Ureter (tissue), 1 donor: ENCODE data around the gene DPP9. TPM values are rescaled to one million over a fixed set of nuclear protein-coding genes. Genes with fewer than 3 reads are reported as not detected.

Experiments used
- DNase-seq: peaks from one replicate; pipeline ENCODE4 v3.0.0-alpha.2; 2020; ENCODE audit warnings: low spot score
- total RNA-seq: library from RNA; stranded (reverse); gene quantifications from one replicate; pipeline ENCODE4 v1.2.4, GENCODE V29; 2023
- donor health status: DM: yes; HTN: yes; CAD: no.

DPP9 gene
- total RNA-seq, 1 donor from 2014 or later: 94.8 TPM

- DNase-seq: no peak
Measured at GRCh38 chr19:4709440-4710280, 14.0 kb downstream of the DPP9 start.

- no peak for DNase-seq
Measured at GRCh38 chr19:4707956-4708650, 15.5 kb downstream of the DPP9 start.

GRCh38 chr19:4707322-4707721, 16.3 kb downstream of the DPP9 start:
- no peak for DNase-seq

- DNase-seq: no peak
Measured at GRCh38 chr19:4705413-4706131, 18.1 kb downstream of the DPP9 start.

- DNase-seq: no peak
Measured at GRCh38 chr19:4704317-4704673, 19.3 kb downstream of the DPP9 start.

- no peak for DNase-seq
Measured at GRCh38 chr19:4703671-4704316, 19.8 kb downstream of the DPP9 start.

GRCh38 chr19:4702764-4703163, 20.9 kb downstream of the DPP9 start:
- DNase-seq: no peak

GRCh38 chr19:4701557-4701956, 22.1 kb downstream of the DPP9 start:
- no peak for DNase-seq

GRCh38 chr19:4700693-4700970, 23.0 kb downstream of the DPP9 start:
- no peak for DNase-seq

GRCh38 chr19:4699826-4700692, 23.6 kb downstream of the DPP9 start:
- no peak for DNase-seq

GRCh38 chr19:4697304-4697703, 26.3 kb downstream of the DPP9 start:
- DNase-seq: no peak

GRCh38 chr19:4695224-4695731, 28.4 kb downstream of the DPP9 start:
- no peak for DNase-seq

GRCh38 chr19:4694211-4694987, 29.2 kb downstream of the DPP9 start:
- DNase-seq: no peak

- no peak for DNase-seq
Measured at GRCh38 chr19:4693471-4694121, 30.0 kb downstream of the DPP9 start.

GRCh38 chr19:4693078-4693350, 30.6 kb downstream of the DPP9 start:
- DNase-seq: no peak

- DNase-seq: no peak
Measured at GRCh38 chr19:4692251-4693077, 31.2 kb downstream of the DPP9 start.

GRCh38 chr19:4691373-4691772, 32.3 kb downstream of the DPP9 start:
- DNase-seq: no peak

- no peak for DNase-seq
Measured at GRCh38 chr19:4690361-4690760, 33.3 kb downstream of the DPP9 start.

GRCh38 chr19:4689403-4689802, 34.2 kb downstream of the DPP9 start:
- DNase-seq: no peak
